NCI-H345 (cell line): ENCODE results near the gene SUCLG2.

Experiments used
- DNase-seq: peaks from one replicate; lab custom pipeline; 2025; lab: John Stamatoyannopoulos, UW

The SUCLG2 gene

DNA sequence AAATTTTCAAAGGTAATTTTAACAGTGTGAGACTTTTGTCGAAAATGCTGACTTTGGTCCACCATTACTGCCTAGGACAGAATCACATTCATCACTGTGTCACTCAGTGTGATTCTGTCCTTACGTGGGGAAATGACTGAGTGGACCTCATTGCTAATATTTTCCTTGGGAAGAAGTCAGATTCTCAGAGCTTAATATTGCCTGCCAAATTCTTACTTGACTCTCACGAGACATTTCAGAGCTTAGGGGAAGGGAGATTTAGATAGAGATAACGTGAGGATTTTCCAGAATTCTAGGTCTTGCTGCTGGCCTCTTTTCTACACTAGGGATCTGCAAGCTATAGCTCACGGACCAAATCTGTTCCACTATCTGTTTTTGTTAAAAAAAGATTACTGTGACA is 270.4 kb downstream of the SUCLG2 start:
- no peak for DNase-seq

DNA sequence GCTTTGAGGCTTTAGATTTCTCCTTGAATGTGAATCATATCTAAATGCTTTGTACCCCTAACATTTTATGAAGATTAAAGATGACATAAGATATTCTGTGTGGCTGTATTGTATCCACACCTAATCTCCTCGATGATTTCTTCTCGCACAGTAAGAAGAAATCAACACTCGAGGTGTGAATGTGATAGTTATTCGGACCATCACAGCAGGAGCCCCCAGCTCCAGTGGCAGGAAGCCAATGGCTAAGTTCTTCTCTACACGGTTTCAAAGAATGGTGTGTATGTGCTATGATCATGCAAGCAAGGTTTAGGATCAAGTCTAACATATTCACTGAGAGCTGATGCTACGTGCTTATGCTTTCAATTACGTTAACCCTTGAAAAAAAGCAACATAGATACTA is 271.0 kb downstream of the SUCLG2 start:
- DNase-seq: no peak

DNA sequence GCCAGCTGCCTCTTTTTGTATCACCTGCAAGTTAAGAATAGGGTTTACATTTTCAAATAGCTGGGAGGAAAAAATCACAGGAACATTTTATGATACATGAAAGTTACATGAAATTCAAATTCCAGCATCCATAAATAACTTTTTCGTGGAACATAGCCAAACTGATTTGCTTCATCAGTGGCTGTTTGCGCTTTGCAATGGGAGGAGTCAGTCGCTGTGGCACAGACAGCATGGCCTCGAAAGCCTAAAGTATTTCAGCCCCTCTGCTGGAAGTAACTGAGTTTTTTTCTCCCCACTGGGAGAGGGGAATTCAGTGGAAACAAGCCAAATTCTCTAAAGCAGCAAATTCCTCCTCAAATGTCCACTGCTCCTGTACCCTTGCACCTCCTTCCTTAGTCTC is 271.9 kb downstream of the SUCLG2 start:
- DNase-seq: no peak

DNA sequence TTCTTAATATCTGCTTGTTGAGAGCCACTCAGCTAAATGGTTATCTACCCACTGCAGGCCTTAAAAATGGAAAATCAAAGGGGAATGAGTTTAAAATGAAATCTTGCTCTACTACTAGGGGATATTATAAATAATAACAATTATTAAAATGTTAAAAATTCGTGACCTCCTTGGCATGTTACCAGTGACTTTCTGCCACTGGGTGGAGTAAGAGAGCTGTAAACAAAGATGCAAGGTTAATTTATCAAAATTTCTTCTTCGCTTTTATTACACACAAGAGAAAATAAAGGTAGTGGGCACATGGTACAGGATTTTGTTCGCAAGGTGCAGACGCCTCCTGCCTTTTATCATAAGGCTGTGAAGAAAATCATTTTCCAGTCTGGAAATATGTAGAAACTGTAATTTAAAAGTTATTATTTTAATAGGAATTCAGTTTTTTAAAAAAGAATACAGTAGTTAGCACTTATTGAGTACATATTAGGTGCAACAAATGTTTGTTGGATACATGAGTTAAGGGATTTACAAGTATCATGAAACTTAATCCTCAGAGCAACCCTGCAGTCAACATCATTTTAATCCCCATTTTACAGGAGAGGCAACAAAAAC is 272.6 kb downstream of the SUCLG2 start:
- no peak for DNase-seq

DNA sequence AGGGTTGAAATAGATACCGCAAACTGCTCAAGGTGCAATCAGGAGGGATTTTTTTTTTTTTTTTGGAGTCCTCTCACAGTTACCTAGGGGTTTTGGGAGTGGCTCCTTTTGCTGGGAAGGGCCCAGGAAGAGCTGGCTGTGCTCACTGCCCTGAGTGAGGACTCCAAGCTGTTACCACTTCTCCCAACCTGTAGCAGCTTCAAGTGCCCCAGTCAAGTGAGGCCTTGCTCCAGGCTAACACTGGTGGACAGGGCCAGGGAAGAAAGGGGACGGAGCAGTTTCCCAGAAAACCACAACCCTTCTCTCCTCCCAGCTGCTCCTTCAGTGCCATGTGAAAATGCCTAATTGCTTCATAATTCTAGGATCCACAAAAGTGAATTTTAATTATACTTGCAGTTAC is 274.3 kb downstream of the SUCLG2 start:
- no peak for DNase-seq

DNA sequence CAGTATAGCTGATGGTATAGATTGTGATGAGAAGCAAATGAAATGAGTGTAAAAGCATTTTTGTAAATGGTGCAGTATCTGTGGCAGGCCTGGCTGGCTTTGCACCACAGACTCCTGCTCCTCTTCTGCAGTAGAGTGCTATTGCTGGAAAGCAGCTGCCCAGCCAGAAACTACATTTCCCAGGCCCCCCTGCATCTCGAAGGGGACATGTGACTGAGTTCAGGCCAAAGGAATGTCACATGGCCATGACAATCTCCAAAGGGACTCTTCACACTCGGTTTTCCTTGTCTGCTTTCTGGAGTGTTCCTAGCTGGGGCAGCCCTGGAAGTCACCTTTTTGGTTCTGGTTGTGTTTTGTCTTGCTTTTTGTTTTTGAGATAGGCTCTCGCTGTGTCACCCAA is 277.1 kb downstream of the SUCLG2 start:
- DNase-seq: no peak

DNA sequence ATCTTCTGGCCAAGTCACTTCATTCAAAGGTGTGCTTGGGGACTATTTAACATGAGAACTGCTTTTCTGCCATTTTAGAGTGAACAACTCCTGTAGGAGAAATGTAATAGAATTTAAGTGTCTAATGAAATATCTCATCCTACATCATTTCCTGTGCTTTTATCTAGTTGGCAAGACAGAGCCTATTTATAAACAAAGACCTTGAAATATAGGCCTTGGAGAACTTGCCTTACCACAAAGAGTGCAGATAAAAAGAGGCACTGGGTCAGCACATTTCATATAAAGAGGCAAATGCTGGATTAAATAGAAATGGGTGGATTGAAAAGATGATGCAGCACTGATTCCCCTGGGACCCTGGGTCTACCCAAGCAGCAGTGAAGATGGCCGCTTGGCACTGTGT is 278.0 kb downstream of the SUCLG2 start:
- no peak for DNase-seq

DNA sequence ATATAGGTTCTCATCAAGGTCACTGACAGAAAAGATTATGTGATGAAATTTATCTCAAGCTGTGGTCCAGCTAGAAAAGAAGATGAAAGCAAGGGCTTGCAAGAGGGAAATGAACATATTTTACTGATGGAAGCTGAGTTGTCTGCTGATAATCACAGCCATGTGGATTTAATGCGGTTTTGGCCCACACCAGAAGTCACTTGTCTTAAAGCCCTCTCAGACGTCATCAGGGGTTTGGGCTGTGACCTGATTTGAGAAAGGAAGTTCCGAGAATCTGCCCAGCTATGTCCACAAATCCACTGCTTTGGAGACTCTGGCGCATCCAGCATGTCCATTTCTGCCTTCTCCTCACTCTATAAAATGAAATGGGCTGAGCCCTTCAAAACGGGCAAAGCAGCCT is 278.4 kb downstream of the SUCLG2 start:
- no peak for DNase-seq

DNA sequence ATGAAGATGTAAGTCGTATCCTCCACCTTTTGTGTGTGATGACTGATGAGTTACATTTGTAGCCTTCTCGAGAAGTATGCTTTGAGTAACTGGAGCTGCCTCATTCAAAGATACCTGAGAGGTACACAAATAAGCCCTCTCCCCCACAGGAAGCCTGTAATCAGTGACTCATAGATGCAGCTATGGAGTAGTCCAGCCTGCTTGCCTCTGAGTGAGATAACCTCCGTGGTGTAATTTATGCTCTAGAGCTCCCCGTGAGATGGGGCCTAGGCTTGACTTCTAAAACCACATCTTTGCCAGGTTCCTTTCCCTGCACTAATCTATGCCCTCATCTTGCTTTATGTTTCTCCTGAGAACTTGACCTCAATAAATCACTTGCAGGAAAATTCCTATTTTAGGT is 291.7 kb downstream of the SUCLG2 start:
- no peak for DNase-seq

DNA sequence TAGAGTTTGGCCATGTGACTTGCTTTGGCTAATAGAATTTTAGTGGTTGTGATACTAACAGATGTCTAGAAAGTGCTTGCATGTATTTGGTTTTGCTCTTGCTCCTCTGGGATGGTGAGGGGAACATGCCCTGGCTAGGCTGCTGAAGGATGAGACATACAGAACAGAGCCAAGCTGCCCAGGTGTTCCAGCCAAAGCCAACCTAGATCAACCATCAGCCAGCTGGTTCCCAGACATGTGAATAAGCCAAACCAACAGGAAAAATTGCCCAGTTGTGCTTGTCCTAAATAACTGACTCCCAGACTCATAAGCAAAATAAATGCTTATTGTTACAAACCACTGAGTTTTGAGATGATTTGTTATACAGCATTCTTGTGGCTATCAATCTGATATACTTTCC is 292.6 kb downstream of the SUCLG2 start:
- DNase-seq: no peak

DNA sequence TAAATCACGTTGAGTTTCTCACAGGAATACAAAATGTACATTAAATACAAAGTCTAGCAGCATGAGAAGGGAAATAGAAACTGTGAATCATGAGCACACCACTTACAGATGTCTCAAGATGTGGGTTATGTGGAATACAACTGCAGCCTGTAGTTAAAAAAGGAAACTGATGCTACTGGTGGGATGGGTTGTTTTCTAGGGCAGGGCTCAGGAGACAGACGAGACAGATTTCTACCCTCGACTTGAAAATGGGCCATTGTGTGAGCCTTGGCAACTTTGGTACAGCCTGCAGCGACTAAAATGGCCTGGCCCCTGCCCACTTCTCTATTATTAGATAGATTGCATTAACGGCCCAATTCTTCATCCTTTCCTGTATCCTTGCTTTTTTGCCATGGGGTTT is 293.1 kb downstream of the SUCLG2 start:
- no peak for DNase-seq

DNA sequence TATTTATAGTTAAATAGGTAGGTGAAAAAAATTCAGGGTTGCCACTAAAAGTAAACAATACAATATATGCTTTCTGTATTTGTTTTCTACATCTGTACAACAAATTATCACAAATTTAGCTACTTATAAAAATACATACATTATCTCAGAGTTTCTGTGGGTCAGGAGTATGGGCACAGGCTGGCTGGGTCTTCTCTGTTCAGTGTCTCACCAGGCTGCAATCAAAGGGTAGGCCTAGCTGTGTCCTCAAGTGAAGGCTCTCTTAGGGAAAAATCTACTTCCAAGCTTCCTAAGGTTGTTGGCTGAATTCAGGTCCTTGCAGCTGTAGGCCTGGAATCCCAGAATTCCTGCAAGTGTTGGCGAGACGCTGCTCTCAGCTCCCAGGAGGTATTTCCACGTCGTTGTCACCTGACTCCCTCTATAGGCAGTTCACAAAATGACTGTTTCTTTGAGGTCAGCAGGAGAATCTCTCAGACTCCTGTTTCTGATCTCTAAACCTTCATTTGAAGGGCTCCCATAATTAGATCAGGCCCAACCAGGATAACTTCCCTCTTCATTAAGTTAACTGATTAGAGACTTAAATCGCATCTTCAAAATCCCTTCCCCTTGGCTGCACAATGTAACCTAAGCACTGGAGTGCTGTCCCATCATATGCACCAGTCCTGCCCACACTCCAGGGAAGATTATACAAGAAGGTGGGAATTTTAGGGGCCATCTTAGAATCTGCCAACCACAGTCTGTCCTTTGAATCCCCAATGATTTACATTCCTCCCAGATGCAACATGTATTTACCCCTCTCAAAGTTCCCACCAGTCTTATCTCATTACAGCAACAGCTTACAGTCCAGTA is 296.6 kb downstream of the SUCLG2 start:
- DNase-seq: peak; percentile 6

DNA sequence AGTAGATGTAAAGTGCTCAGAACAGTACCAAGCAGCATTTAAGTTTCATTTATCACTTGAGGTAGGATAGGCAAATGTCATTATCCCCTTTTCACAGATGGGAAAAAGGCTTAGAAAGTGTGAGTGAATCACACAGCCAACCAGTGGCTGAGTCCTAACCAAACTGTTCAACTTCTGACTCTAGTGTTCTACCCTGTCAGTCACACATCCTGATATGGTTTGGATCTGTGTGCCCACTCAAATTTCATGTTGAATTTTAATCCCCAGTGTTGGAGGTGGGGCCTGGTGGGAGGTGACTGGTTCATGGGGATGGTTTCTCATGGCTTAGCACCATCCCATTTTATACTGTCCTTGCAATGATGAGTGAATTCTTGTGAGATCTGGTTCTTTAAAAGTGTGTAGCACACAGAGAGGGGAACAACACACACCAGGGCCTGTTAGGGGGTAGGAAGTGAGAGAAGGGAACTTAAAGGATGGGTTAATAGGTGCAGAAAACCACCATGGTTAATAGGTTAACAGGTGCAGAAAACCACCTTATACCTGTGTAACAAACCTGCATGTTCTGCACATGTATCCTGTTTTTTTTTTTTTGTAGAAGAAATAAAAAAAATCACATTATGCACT is 304.7 kb downstream of the SUCLG2 start:
- DNase-seq: no peak

DNA sequence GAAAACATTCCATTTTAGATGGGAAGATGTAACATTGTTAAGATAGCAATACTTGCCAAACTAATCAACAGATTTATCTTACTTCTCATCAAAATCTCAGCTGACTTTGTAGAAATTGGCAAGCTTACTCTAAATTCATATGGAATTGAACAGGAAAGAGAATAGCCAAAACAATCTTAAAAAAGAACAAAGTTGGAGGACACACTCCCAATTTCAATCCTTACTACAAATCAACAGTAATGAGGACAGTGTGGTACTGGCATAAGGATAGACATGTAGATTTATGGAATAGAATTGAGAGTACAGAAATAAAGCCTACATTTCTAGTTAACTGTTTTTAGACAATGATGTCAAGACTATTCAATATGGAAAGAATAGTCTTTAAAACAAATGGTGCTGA is 308.3 kb downstream of the SUCLG2 start:
- DNase-seq: no peak

DNA sequence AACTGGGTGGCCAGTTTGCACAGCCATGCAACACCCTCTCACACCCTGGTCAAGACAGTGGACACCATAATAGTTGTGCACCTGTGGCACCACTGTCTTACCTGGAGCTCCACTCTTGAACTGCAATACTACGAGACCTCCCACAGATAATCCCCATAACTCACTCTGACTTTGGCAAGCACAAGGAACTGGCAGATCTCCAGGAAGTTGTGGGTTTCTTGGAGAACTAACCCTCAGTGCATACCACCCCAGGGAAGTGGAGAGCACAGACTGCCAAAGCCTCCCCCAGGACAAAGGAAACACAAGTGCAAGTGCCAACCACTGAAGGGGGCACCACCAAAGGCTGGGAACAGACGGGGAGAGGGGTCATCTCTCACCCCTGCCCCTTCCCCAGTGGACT is 318.6 kb downstream of the SUCLG2 start:
- no peak for DNase-seq

DNA sequence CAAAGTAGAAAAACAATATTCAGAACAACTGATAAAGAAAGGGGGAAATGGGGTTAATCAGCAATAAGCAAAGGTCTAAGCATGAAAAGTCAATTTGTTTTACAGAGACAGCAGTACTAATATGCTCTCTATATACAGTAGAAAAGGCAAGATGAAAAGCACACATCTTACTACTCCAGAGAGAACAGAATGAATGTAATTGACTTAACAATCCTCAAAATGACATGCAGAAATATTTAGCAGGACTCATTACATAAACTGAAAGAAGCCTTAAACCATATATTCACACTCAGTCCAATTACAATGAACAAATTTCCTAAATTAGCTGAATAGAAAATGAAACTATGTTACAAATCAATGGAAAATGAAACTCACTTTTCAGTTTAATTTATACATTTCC is 319.8 kb downstream of the SUCLG2 start:
- no peak for DNase-seq

DNA sequence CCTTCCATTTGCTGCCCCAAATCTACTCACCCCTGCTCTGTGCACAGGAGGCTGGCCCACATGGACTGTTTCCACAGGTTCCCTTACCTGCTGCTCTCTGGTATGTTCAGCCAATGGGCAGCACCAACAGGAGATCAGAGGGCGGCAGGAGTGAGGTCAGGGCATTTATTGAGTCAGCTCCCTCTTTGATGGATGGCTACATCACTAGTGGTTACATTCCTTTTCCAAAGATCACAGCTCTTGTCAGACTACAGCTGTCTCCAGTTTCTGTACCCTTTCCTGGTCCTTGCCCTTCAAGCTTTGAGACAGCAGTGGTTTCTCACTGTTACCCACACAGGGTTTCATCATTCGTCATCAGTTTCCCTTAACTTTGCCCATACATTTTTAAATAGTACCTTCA is 325.1 kb downstream of the SUCLG2 start:
- DNase-seq: no peak

DNA sequence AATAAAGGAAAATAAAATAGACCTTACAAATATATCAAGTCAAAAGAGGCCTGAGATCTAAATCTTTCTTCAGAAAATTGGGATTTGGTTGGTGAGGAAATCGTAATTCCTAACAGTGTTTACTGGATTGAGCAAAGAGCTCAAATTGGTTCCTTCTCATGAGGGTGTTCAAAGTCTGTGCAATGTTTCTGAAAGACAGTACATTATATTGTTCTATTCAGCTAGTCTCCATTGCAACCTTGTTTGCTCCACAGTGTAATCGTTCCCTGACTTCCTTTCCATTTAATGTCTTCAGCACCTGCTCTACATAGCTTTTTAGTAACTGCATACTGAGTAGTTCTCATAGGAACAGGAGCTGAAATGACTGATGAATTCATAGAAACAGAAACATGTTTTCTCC is 326.8 kb downstream of the SUCLG2 start:
- no peak for DNase-seq

DNA sequence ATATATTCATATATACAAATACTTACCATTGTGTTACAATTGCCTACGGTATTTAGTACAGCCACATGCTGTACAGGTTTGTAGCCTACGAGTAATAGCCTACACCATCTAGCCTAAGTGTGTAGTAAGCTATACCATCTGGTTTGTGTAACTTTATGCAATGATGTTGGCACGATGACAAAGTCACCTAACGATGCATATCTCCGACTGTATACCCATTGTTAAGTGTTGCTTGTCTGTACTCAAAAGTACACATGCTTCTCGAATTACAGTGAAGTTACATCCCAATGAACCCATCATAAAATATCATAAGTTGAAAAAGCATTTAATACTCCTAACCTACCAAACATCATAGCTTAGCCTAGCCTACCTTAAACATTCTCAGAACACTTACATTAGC is 329.2 kb downstream of the SUCLG2 start:
- DNase-seq: no peak
